Vagina (tissue), 2 donors: ENCODE results near the gene FUZ. TPM values are rescaled to one million over a fixed set of nuclear protein-coding genes. Genes with fewer than 3 reads are reported as not detected.

ENCODE experiments used
- DNase-seq, 2 donors: peaks; one replicate each; pipeline ENCODE4 v3.0.0-alpha.2; 2017; ENCODE audit errors: extremely low spot score in 2 of 2
- H3K27ac ChIP-seq: fragments of 200-600 bp; sonication (generic); one replicate; pipeline ENCODE4 v1.5.1; 2019
- H3K27me3 ChIP-seq: fragments of 200-600 bp; sonication (generic); one replicate; pipeline ENCODE4 v1.5.1; 2019
- H3K36me3 ChIP-seq, 2 donors: fragments of 200-600 bp; sonication (generic); one replicate each; pipeline ENCODE4 v1.5.1; 2017 to 2019
- H3K4me1 ChIP-seq: fragments of 200-600 bp; sonication (generic); one replicate; pipeline ENCODE4 v1.5.1; 2019
- H3K4me3 ChIP-seq, 2 donors: fragments of 200-600 bp; sonication (generic); 1 replicate in 1 of 2; 2 replicates in 1 of 2; pipeline ENCODE4 v1.5.1; 2016 to 2019
- H3K9me3 ChIP-seq: fragments of 200-600 bp; sonication (generic); one replicate; pipeline ENCODE4 v1.5.1; 2019
- POLR2A ChIP-seq, 2 donors: fragments of 450-650 bp; IDR thresholded peaks; one replicate each; pipeline ENCODE4 v1.6.1; 2017; ENCODE audit warnings: antibody characterized with exemption in 2 of 2, mild to moderate bottlenecking in 2 of 2, moderate library complexity in 2 of 2
- POLR2AphosphoS5 ChIP-seq, 2 donors: sonication (generic); formaldehyde crosslinking; IDR thresholded peaks; one replicate each; pipeline ENCODE4 v1.9.0; 2017; ENCODE audit warnings: antibody characterized with exemption in 2 of 2, mild to moderate bottlenecking in 2 of 2, low read depth in 1 of 2; ENCODE audit not compliant: insufficient read depth in 1 of 2
- intact Hi-C: fragments of 100-400 bp; cut with DNase I; formaldehyde crosslinking; loops from one replicate; pipeline ENCODE4 v1.15.1; 2023
- total RNA-seq: library from RNA; depleted of rRNA; stranded (reverse); fragments of >200 nt; gene quantifications from one replicate; pipeline ENCODE4 v1.2.3, GENCODE V29; 2016
- TF ChIP-seq, protein P1 (sequence below), 3 experiments: fragments of 450-650 bp in 2 of 3; fragments of 200-600 bp in 1 of 3; sonication (generic) in 1 of 3; IDR thresholded peaks; one replicate each; pipeline ENCODE4 v1.5.1; 2017 to 2019; ENCODE audit warnings: antibody characterized with exemption in 3 of 3, mild to moderate bottlenecking in 2 of 3, moderate library complexity in 2 of 3

FUZ gene
- total RNA-seq, 1 donor from 2014 or later, result 11.5 TPM

DNA sequence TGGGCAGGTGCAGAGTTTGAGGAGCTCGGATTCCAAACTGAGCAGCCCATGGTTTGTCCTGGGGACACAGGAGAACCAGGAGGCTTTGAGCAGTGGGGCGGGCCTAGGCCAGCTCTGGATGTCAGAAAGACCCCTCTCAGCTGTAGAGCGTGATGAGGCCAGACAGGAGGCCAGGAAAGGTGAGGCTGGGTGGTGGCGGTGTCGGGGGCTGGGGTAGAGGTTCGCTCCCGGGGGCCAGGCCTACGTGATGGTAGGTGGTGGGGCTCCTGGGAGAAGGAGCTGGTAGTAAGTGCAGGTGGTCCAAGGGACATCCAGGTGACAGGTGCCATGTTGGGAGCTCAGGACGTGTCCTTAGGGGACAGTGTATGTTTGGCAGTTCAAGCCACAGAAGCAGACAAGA is 24.3 kb upstream of the FUZ start:
- intact Hi-C loops, result no loop called here
- no peaks in the 10 kb centered on the region for H3K9me3 ChIP-seq
- TF ChIP-seq POLR2A (IDR thresholded peaks at IDR 0.05) (no peak), POLR2AphosphoS5 (IDR thresholded peaks at IDR 0.05; ENCODE audit: insufficient read depth in 1 of 2, low read depth in 1 of 2) (no peak)
- TF ChIP-seq, protein P1, sequence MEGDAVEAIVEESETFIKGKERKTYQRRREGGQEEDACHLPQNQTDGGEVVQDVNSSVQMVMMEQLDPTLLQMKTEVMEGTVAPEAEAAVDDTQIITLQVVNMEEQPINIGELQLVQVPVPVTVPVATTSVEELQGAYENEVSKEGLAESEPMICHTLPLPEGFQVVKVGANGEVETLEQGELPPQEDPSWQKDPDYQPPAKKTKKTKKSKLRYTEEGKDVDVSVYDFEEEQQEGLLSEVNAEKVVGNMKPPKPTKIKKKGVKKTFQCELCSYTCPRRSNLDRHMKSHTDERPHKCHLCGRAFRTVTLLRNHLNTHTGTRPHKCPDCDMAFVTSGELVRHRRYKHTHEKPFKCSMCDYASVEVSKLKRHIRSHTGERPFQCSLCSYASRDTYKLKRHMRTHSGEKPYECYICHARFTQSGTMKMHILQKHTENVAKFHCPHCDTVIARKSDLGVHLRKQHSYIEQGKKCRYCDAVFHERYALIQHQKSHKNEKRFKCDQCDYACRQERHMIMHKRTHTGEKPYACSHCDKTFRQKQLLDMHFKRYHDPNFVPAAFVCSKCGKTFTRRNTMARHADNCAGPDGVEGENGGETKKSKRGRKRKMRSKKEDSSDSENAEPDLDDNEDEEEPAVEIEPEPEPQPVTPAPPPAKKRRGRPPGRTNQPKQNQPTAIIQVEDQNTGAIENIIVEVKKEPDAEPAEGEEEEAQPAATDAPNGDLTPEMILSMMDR (IDR thresholded peaks at IDR 0.05), result no peak
- no peaks in the 10 kb centered on the region for H3K4me1 ChIP-seq
- H3K27ac ChIP-seq, result no peak overlapping the region
- H3K4me3 ChIP-seq, result no peak overlapping the region
- no peak for DNase-seq
- H3K36me3 ChIP-seq, result peaks cover 3 to 58% of the 10 kb centered on the region in 2 donors
- H3K27me3 ChIP-seq, result no peaks in the 10 kb centered on the region

DNA sequence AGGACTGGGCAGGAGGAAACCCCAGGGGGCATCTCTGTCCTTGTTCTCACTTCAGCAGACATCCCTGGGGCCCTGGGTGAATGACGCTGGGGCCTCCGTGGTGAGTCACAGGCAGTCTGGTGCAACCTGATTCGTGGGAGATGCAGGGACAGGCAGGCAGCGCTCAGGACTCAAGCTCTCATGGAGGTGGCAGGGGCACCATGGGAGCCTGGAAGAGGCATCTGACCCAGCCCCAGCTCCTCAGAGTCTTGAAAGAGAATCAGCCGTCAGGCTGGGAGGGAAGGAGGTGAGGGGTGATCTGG is 23.9 kb upstream of the FUZ start:
- no peak for TF ChIP-seq POLR2A (IDR thresholded peaks at IDR 0.05)
- TF ChIP-seq POLR2AphosphoS5 (IDR thresholded peaks at IDR 0.05; ENCODE audit: insufficient read depth in 1 of 2, low read depth in 1 of 2), result no peak
- TF ChIP-seq, protein P1 (IDR thresholded peaks at IDR 0.05), result no peak
- H3K36me3 ChIP-seq, result peaks cover 3 to 62% of the 10 kb centered on the region in 2 donors
- H3K27me3 ChIP-seq, result no peaks in the 10 kb centered on the region
- DNase-seq, result no peak
- no peaks in the 10 kb centered on the region for H3K9me3 ChIP-seq
- no peak overlapping the region for H3K27ac ChIP-seq
- no peaks in the 10 kb centered on the region for H3K4me1 ChIP-seq
- H3K4me3 ChIP-seq, result no peak overlapping the region
- intact Hi-C loops, result no loop called here

DNA sequence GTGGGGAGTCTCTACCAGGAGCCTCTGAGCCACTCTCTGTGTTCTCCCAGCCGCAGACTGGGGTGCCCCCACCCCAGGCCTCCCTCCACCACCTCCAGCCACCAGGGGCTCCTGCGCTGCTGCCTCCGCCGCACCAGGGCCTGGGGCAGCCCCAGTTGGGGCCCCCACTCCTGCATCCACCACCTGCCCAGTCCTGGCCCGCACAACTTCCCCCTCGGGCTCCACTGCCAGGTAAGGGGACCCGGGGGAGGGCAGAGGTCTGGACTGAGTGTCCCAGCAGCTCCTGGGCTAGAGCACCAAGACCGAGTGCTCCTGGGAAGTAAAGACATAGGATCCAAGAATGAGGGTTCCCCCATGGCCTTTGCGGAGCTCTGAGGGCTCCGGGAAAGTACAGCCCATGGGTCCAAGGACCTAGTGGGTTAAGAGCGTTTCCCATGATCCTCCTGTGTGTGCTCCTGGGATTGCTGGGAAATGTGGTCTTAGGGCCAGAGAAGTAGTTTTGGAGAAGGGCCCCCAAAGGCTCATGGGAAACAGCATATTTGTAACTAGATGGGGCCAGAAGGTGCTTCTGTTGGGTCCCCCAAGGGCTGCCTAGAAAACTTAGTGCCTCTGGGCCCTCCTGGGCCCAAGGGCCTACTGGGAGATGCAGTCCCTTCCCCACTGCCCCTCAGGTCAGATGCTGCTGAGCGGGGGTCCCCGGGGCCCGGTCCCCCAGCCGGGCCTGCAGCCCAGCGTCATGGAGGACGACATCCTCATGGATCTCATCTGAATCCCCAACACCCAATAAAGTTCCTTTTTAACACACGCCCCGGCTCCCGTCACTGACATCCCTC is 23.3 kb upstream of the FUZ start:
- no peak for DNase-seq
- H3K4me1 ChIP-seq, result no peaks in the 10 kb centered on the region
- H3K36me3 ChIP-seq, result peaks cover 3 to 67% of the 10 kb centered on the region in 2 donors
- intact Hi-C loops, result no loop called here
- H3K4me3 ChIP-seq, result no peak overlapping the region
- H3K9me3 ChIP-seq, result no peaks in the 10 kb centered on the region
- no peaks in the 10 kb centered on the region for H3K27me3 ChIP-seq
- no peak overlapping the region for H3K27ac ChIP-seq
- TF ChIP-seq POLR2AphosphoS5 (IDR thresholded peaks at IDR 0.05; ENCODE audit: insufficient read depth in 1 of 2, low read depth in 1 of 2), result no peak
- TF ChIP-seq POLR2A (IDR thresholded peaks at IDR 0.05), result no peak
- TF ChIP-seq, protein P1 (IDR thresholded peaks at IDR 0.05), result no peak

- Histone ChIP-seq H3K4me3 (no peak overlapping the region), H3K36me3 (peaks cover 3 to 75% of the 10 kb centered on the region in 2 donors), H3K4me1 (no peaks in the 10 kb centered on the region), H3K27me3 (no peaks in the 10 kb centered on the region), H3K9me3 (no peaks in the 10 kb centered on the region), H3K27ac (no peak overlapping the region)
- TF ChIP-seq, protein P1 (IDR thresholded peaks at IDR 0.05), result no peak
- TF ChIP-seq POLR2AphosphoS5 (IDR thresholded peaks at IDR 0.05; ENCODE audit: insufficient read depth in 1 of 2, low read depth in 1 of 2), result no peak
- TF ChIP-seq POLR2A (IDR thresholded peaks at IDR 0.05), result no peak
- DNase-seq, result no peak
- intact Hi-C loops, result no loop called here
These were observed 22.5 kb upstream of the FUZ start for GRCh38 chr19:49835562-49835961.

DNA sequence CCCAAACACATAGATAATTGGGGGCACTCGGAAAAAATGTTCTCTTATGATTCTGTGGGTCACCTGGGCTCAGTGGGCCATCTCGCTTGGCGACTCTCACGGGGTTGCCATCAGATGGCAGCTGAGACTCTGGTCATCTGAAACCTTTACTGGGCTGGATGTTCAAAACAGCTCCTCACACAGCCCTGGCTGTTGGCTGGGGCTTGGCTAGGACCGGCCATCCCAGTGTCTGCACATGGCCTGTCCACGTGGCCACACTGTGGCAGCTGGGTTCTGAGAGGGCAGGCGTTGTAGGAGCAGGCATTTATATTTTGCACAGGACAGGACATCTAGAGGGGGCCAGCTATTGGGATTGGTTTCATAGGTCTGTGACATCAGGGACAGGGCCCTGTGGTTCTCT is 20.5 kb upstream of the FUZ start:
- no peak overlapping the region for H3K27ac ChIP-seq
- intact Hi-C loops, result no loop called here
- DNase-seq, result no peak
- H3K4me3 ChIP-seq, result no peak overlapping the region
- TF ChIP-seq POLR2AphosphoS5 (IDR thresholded peaks at IDR 0.05; ENCODE audit: insufficient read depth in 1 of 2, low read depth in 1 of 2), result no peak
- TF ChIP-seq, protein P1 (IDR thresholded peaks at IDR 0.05), result no peak
- no peak for TF ChIP-seq POLR2A (IDR thresholded peaks at IDR 0.05)
- no peaks in the 10 kb centered on the region for H3K4me1 ChIP-seq
- no peaks in the 10 kb centered on the region for H3K9me3 ChIP-seq
- no peaks in the 10 kb centered on the region for H3K27me3 ChIP-seq
- peaks cover 3 to 76% of the 10 kb centered on the region in 2 donors for H3K36me3 ChIP-seq
